ENCODE measurements around the gene TLE5.

The TLE5 gene, protein sequence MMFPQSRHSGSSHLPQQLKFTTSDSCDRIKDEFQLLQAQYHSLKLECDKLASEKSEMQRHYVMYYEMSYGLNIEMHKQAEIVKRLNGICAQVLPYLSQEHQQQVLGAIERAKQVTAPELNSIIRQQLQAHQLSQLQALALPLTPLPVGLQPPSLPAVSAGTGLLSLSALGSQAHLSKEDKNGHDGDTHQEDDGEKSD

DNA sequence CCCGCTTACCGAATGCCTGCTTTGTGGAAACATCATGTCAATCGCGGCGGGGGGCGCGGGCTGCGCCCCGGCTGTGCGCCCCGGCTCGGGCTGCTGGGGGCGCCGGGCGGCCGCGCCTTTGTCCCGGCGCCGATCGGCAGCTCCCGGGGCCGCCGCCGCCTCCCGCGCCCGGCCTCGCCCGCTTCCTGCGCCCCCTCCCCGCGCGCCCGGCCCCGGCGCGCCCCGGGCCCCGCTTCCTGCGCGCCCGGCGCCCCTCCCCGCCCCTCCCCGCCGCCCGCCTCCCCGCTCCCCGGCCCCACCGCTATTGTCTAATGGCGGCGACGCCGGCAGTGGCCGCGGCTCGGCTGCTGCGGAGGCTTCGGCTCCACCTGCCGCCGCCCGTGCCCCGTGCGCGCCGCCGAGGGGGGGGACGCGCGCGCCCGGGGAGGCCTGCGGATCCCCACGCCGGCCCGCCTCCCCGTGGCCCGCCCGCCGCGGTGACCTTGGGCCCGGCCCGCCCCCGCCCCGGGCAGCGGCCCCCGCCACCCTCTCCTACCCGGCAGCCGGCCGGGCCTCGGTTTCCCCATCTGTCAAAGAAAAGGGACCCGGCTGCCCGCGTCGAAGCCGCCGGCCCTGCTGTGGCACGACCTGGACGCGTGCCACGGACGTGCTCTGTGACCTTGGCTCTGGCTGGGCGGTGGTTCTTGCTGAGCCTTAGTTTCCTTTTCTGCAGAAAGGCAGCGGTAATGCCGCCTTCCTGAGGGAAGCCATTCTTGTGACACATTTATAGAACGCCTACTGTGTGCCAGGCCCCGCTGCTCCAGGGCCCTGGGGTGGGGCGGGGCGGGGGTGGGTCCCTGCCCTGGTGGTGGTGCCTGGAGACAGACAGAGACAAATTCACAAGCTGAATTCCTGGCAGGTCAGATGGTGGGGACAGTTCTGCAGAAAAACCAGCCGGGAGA lies at the start of gene TLE5:
TSS of gene TLE5 (minus strand) at position 331 of the 941 bp plus-strand sequence. CDS start at position 36, 295 bp downstream.
- DNase-seq: peak; percentile 85

DNA sequence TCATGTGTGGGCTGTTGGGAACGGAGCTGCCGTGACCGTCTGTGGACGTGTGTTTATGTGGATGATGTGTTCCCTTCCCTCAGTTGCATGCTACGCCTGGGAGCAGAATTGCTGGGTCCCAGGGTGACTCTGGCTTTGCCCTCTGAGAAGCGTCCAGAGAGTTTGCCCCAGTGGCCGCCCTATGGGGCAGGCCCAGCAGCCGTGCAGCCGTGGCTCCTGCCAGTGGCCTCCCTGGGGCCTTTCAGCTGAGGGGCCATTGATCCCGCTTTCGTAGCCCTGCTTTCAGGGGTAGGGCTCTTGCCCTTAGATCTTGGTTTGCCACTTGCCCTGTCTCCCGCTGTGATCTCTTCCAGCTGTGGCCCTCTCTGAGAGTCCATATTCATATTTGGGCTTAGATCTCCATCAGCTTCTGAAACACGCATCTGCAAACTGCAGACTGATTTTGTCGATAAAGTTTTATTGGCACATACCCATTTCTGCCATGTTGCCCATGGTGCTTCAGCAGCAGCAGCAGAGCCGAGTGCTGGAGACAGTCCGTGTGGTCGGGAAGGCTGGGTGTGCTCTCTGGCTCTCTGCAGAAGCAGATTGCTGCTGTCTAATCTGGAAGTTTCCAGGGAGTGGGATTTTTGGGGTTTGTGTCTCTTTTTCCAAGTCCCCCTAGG lies 49.4 kb upstream of the TLE5 start:
- DNase-seq: no peak

- no peak for DNase-seq
Measured at GRCh38 chr19:3110126-3110825, 48.0 kb upstream of the TLE5 start.

DNA sequence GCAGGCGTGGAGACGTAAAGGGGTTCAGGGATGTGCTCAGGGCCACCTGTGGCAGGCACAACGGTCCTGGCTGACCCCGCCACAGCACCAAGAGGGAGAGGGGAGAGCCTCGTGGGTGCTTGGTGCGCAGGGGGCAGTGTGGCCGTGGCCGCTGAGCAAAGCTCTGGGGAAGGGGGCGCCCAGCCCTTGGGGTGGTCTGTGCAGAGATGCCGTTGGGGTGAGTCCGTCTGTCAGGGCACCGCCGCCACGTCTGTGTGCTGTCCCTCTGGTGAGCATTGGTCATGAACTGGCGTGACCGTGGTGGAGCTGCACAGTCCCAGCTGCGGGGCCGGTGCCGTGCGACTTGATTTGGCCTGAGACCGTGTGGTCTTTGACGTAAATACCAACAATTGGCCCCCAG lies 47.2 kb upstream of the TLE5 start:
- no peak for DNase-seq

GRCh38 chr19:3108775-3109174 lies 46.5 kb upstream of the TLE5 start:
- peak; percentile 75 for DNase-seq

DNA sequence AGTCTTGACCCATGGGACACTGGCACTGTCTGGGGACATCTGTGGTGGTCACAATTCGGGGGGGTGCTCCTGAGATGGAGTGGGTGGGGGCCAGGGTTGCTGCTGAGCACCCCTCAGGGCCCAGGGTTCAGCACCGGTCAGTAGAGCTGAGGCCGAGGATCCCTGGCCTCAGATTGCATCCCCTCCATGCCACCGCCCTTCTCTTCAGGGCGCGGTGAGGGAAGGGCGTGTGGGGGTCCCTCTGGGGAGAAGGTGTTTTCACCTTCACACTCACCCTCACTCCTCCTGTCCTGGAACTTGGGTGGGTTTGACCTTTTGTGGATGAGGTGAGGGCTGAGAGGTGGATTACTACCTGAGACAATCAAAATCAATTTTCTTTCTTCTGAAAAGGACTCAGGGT lies 45.4 kb upstream of the TLE5 start:
- no peak for DNase-seq

DNA sequence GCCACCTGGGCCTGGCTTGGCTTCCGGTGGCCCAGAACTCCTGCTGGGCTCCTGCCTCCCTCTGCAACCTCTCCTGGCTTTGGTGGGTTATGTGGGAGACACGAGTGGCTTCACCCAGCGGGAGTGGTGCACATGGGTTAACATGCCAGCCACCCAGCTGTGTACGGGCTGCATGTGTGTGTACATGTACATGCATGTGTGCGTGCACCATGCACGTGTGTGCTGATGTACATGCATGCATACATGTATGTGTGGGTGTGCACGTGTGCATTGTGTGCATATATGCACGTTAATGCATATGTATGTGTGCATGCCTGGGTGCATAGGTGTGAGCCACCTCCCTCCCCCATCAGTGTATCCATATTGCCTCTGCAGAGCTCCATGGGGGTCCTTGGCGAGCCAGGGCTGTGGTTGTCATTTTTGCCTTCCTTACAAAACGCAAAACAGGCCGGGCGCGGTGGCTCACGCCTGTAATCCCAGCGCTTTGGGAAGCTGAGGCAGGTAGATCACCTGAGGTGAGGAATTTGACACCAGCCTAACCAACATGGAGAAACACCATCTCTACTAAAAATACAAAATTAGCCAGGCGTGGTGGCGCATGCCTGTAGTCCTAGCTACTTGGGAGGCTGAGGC lies 44.3 kb upstream of the TLE5 start:
- DNase-seq: no peak

DNA sequence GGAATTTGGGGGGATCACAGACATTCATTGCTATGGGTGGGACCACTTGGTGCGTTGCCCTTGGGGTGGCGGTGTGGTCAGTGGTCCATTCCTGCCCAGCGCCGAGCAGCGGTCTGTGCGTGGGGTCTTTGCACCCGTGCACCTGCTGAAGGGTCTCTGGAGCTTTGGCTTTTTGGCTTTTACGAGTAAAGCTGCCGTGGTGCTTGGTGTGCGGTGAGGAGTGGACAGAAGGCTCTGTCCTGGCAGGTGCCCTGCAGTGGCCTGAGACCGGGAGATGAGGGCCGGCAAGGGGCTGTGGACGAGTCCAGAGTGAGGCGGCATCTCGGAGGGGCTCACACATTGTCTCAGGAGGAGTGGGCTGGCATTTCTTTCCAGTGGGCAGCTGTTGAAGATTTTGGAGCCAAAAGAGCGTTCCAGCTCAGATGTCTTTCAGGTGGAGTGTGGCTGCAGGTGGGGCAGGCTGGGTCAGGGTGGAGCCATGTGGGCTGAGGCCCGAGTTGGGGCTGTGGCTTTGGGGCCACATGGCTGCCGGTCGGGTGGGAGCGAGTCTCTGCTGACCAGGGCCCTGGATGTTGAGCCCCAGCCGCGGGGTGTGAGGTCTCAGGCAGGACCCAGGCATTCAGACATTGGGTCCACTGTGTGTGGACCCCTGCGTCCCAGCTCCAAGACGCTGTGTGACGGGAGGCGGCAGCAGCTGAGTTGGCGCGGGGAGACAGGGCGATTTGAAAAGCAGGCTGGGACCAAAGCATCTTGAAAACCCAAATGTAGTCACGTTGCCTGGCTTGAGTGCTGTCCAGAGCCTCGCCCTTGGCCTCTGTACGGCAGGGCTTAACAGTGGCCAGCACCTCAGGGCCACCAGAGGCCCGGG lies 43.6 kb upstream of the TLE5 start:
- DNase-seq: no peak

DNA sequence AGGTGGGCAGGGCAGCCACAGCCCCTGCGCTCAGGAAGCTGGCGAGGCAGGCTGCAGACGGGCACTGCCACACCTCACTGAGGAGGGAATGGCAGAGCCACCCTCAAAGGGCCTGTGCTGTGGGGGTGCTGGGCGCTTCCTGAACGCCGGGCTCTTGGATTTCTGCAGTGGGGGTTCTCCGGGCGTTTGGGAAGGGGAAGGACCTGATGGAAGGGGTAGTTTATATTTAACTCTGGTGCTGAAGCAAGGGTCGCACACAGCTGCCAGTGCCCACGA lies 42.4 kb upstream of the TLE5 start:
- DNase-seq: no peak

DNA sequence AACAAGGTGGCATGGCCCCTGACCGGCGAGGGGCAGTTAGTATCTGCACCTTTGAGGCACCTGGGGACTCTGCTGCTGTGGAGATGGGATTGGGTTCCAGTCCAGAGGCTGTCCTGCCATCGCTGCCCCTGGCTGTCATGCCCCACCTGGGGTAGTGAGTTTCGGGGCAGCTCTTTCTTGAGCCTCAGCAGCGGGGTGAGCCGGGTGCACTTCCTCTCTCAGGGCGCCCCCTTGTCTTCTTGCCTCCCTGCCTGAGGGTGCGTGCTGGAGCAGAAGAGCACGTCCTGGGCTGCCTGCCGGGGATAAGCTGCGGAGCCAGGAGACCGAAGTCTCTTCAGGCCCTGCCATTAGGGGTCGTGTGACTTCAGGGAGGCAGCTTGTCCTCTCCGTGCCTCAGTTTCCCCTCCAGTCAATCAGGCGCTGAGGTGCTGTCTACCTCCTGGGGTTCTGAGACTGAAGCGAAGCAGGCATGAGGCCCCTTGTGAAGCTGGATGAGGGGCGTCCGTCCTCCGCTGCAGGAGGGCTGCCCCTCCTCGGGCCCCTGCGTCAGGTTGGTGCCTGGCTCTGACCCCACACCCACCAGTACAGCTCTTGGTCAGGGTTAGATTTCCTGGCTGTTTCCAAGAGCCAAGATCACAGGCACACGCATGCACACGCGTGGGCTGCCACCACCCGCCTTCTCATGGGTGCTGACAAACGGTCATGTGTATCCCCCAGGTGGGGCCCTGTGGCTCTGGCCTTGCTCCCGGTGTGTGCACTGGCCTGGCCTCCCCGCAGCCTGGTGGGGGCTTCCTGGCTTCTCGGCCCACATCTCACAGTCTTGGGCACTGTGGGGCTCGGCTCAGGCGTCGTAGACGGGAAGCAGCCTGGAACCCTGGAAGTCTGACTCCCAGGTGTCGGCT lies 40.2 kb upstream of the TLE5 start:
- no peak for DNase-seq

DNA sequence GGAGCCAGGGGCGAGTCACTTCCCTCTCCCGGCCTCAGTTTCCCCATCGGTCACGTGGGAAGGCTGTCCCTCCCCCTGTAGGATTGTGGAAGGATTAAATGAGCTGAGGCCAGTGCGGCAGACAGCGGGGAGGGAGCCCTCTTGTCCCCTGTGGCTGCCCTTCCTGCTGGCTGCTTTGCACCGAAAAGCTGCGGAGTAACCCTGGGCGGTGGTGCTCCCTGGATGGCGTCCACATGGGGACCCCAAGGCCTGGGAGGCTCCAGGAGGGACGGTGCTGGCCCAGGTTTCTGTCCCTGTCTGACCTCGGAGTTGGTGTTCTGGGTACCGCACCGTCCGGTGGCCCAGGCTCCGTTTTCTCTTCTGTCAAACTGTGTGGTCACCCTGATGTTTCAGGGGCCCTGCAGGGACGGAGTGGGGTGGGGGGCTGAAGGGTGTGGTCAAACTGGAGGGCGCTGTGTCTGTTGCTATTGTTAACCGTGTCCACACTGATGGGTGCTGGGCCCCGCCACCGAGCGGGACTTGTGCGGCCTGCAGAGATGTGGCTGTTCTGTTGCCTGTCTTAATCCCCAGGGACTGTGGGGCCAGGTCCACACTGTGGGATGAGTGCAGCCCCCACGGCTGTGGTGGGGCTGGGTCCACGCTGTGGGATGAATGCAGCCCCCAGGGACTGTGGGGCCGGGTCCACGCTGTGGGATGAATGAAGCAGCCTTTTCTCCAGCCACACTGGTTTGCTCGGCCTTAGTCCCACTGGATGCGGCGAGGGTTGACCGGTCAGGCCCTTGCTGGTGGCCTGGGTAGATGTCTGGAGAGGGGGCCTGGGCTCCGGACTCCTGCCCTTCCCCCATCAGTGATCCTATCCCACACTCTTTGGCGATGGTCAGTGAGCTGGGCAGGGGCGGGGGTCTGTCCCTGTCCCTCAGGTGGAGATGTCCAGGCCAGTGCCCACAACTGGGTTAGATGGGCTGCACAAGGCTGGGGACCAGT lies 38.7 kb upstream of the TLE5 start:
- DNase-seq: no peak

- no peak for DNase-seq
Measured at GRCh38 chr19:3100331-3100730, 38.0 kb upstream of the TLE5 start.

DNA sequence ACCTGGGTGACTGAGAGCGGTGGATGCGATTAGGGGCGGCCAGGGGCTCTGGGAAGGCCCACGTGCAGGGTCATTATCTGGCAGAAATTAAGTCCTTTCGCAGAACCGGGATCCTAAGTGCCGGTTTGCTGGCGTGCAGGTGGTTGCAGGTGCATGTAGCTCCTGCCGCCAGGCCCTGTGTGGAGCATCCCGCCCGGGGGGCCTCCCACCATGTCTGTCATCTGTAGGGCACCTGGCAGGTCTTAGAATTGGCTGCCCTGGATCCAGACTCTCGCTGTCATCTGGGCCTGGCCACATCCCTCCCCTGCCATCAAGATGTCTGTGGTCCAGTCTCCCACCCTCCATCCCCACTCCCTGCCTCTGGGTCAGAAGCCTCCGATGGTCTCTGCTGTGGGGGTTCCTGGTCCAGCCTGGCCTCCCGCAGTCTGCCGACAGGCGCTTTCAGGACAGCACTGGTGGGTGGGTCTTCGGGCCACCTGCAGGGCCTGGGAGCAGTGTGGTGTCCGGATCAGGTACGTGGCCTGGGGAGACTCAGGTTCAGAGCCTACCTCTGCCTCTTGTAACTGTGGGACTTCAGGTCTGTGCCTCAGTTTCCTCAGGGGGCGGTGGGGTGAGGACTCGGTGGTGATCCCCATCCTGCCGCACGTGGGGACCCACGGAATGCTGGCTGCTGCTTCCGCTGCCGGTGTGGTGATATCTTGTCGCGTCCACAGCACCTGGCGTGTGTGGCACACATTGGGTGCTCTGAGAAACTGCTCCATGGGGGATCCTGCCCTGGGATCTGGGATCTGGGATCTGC lies 37.3 kb upstream of the TLE5 start:
- no peak for DNase-seq

DNA sequence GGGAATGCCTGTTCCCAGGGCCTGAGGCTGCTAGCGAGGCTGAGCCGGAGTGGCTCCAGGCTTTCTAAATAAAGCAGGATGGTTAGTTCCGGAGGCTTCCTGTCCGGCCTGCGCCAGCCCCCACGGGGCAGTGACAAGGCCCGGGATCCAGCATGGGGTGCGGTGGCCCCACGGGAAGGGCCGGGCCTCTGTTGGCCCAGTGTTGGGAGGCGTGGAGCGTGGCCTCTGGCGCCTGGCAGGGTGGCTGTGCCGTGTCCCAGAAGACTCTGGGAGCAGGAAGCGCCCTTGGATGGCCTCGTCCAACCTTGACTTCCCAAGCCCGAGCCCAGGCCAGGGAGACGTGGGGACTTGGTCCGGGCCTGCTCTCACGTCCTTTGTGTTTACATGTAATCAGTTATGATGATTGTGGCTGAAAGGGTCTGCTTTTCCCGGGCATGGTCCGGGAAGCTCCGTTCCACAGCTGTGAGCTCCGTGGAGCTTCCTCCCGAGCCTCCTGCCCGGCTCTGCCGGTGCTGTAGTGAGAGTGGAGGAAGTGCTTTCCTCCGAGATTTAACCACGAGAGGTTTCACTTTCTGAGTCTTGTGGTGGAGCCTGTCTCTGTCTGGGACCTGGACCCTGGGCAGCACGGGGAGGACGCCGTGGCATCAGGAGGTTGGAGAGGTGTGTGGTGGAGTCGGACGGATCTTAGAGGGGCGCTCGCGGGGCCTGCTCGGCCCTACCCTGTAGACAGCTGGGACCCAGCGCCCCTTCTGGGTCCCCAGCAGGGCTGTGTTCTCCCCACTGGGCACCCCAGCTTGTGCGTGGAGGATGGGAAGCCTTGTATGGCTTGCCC lies 36.4 kb upstream of the TLE5 start:
- DNase-seq: peak; percentile 32

DNA sequence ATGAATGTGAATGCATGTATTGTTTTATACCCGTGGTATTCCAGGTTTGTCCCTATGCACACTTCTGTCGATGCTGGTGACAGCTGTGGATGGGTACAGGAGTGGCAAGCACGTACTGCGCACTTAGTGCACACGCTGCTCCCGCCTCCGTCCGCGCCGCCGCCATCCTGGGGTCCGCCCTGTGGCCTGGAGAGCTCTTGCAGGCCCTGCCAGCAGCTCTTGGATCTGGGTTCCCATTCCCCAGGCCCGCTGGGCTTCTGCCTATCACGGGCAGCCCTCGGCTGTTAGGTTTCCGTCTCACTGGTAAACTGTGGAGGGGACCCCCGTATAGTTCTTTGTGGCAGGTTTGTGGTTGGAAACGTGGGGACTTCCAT lies 35.8 kb upstream of the TLE5 start:
- no peak for DNase-seq

- DNase-seq: no peak
Measured at GRCh38 chr19:3097442-3097871, 35.2 kb upstream of the TLE5 start.

DNA sequence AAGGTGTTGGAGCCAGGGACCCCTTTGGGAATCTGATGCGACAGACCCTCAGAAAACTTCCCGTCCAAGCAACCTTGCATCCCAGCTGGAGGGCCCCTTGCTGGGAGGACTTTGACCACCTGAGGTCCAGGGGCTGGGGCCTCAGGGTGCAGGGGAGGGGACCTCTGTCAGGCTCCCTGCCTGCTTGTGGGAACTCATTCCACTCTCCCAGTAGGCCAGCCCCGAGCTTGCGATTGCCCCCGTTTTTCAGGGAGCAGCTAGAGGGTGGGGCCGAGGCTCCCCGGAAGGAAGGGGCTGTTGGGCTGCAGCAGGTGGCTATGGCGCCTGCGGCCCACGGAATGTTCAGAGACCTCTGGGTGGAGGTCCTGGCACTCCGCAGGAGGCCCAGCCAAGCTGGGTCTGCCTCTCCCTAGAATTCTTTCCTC lies 34.6 kb upstream of the TLE5 start:
- no peak for DNase-seq
